HG02642 (cell line): Measurements from ENCODE around the gene MRPS27.
"Not testable (repeated sequence)": the region's sequence is repeated elsewhere in the genome, so short reads cannot be mapped to it uniquely, and the experiment has no call there.

Experiments
- ATAC-seq: cut with Tn5 transposase; IDR thresholded peaks from one replicate; pipeline ENCODE4 v1.9.1; 2021; ENCODE audit warnings: mild to moderate bottlenecking; ENCODE audit not compliant: unreplicated experiment, poor library complexity

Gene MRPS27

DNA sequence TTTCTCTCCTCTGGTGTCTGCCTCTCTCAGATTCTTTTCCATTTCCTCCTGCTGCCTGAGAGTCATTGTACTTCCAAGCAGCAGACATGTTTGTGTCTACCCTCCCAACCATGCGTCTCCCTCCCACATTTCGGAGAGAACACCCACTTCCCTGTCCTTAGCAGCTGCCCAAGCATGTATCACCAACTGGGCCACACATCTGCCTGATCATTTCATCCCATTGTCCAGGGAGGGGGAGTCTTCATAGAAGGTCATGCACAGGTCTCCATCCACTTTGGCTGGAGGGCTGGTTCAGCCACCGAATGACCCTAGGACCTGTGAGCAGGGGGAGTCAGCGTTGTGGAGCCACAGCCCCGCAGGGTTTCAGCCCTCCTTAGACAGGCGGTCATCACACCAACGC lies 137.4 kb downstream of the MRPS27 start:
- ATAC-seq, result no peak

GRCh38 chr5:72180925-72181324 lies 139.1 kb downstream of the MRPS27 start:
- no peak for ATAC-seq

- no peak for ATAC-seq
Measured at GRCh38 chr5:72179816-72180440, 140.1 kb downstream of the MRPS27 start.

GRCh38 chr5:72179028-72179815 lies 140.8 kb downstream of the MRPS27 start:
- ATAC-seq, result no peak

GRCh38 chr5:72177538-72177937 lies 142.5 kb downstream of the MRPS27 start:
- ATAC-seq, result no peak

DNA sequence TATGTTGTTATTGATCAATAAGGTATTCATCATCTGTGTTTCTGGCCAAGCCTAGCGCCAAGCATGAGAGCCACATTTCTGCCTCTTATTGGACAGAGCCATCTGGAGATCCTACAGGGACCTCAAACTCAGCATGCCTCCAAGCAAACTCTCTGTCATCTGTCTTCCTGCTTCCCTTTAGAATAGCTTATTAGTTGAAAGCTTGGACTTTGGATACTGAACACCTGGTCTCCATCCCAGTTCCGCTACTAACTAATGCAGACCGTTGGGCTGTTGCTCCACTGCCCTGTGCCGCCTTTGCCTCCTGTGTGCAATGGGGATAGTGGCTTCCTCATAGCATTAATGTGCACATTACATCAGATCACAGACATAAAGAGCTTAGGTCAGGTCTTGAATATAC lies 147.3 kb downstream of the MRPS27 start:
- ATAC-seq, result no peak

DNA sequence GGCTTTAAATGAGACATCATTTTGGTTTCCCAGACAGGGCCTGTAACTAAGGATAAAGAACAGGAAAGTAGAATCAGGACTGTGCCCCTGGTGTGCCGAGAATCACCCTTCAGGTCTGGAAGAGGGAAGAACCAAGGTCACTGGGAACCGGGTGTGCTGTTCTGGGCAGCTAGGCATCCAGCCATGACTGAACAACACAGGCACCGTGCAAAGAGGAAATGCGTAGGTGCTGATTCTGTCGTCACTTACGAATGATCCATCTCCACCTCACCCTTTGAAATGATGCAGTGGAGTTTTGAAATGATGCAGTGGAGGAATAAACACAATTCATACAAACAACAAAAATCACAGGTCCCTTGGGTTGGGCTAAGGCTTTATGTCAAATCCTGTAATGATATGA lies 148.4 kb downstream of the MRPS27 start:
- ATAC-seq, result no peak

- ATAC-seq, result not testable (repeated sequence)
Measured at GRCh38 chr5:72171181-72171580, 148.9 kb downstream of the MRPS27 start.

DNA sequence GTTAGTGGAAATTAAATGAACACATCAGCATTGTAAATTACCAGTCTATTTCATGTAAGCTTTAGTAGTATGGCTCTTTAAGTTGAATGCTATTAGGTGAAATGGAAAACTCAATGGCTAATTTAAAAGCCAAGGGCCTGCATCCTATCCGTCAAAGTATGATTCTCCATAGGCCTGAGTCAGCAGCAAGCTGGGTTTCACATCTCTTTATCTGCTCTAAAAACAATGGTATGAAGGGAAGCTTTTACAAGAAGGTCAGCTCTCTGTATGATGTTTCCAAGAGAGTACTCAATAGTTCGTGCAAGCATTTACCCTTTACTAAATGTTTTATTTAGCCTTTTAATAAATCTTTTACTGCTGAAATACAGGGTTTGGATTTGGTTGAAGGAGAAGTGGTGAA lies 149.9 kb downstream of the MRPS27 start:
- ATAC-seq, result no peak
